Measurements from ENCODE around the gene MYO3A.

Gene MYO3A

DNA sequence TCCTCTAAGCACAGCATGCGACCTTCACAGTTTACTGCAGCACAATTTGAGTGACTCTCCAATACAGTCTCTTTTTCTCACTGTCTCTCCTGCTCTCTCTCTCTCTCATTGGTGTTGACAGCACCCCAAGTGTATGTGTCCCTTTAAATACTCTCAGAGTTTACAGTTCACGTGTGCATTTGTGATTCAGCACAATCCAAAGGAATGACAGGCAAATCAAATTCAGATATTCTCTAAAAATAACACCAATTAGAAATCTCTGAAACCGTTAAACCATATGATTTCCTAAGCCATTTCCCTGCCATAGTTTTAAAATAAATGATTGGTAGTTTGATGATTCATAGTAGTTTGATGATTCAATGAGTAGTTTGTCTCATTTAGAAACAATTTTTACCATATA is 178.5 kb downstream of the MYO3A start:
- Histone ChIP-seq H3K4me1 (ENCODE audit: control insufficient read depth in 2 of 2, insufficient read depth in 2 of 2, low read length in 2 of 2) (no peaks in the 10 kb centered on the region), H3K4me3 (ENCODE audit: low read length in 2 of 2) (no peak overlapping the region), H3K36me3 (ENCODE audit: control insufficient read depth in 2 of 2, insufficient read depth in 2 of 2, low read length in 2 of 2) (no peaks in the 10 kb centered on the region), H3K9me3 (ENCODE audit: control insufficient read depth in 2 of 2, low read length in 2 of 2) (no peaks in the 10 kb centered on the region), H3K27ac (ENCODE audit: low read depth in 2 of 2, low read length in 2 of 2) (no peak overlapping the region), H3K27me3 (ENCODE audit: control insufficient read depth in 2 of 2, insufficient read depth in 2 of 2, low read length in 2 of 2) (no peaks in the 10 kb centered on the region), H3K9ac (ENCODE audit: low read depth in 1 of 2, low read length in 2 of 2) (no peak overlapping the region)

DNA sequence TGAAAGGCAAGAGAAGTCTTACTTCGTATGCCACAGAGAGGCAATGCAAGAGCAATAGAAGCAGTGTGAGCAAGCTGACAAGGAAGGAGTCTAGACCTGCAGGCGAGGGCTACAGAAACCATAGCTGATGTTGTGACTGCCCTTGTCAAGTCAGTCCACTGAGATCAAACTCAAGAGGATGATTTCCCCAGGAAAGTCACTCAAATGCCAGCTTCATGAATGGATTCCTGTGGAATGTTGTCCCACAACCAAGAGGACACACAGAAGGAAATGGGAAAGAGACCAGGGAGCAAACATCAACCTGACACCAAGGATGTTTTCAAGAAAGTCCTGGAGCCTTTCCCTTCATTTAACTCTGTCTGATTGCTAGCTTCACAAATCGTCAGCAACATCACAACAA is 204.6 kb downstream of the MYO3A start:
- Histone ChIP-seq H3K36me3 (ENCODE audit: control insufficient read depth in 2 of 2, insufficient read depth in 2 of 2, low read length in 2 of 2) (no peaks in the 10 kb centered on the region), H3K9ac (ENCODE audit: low read depth in 1 of 2, low read length in 2 of 2) (no peak overlapping the region), H3K9me3 (ENCODE audit: control insufficient read depth in 2 of 2, low read length in 2 of 2) (no peaks in the 10 kb centered on the region), H3K4me1 (ENCODE audit: control insufficient read depth in 2 of 2, insufficient read depth in 2 of 2, low read length in 2 of 2) (no peaks in the 10 kb centered on the region), H3K27ac (ENCODE audit: low read depth in 2 of 2, low read length in 2 of 2) (no peak overlapping the region), H3K27me3 (ENCODE audit: control insufficient read depth in 2 of 2, insufficient read depth in 2 of 2, low read length in 2 of 2) (no peaks in the 10 kb centered on the region), H3K4me3 (ENCODE audit: low read length in 2 of 2) (no peak overlapping the region)

DNA sequence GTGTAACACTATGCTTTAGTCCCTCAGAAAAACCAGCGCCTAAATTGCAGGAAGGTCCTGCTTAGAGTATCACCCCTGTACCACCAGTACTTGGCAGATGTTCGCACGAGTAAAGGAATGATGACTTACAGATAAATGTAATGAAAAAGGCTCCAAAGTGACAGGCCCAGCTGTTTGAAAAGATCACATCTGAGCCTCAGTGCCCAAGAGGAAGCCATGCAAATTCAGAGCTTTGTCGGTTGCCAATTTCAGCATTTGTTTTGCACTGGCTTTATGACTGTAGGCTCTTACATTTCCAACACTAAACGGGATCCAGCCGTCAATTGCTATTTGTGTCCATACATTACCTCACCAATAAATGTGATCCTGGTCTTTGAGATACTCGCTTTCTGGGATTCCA is 222.0 kb downstream of the MYO3A start:
- no peak overlapping the region for H3K27ac ChIP-seq (ENCODE audit: low read depth in 2 of 2, low read length in 2 of 2)
- H3K9me3 ChIP-seq (ENCODE audit: control insufficient read depth in 2 of 2, low read length in 2 of 2), result no peaks in the 10 kb centered on the region
- H3K4me3 ChIP-seq (ENCODE audit: low read length in 2 of 2), result no peak overlapping the region
- H3K9ac ChIP-seq (ENCODE audit: low read depth in 1 of 2, low read length in 2 of 2), result no peak overlapping the region
- no peaks in the 10 kb centered on the region for H3K27me3 ChIP-seq (ENCODE audit: control insufficient read depth in 2 of 2, insufficient read depth in 2 of 2, low read length in 2 of 2)
- H3K4me1 ChIP-seq (ENCODE audit: control insufficient read depth in 2 of 2, insufficient read depth in 2 of 2, low read length in 2 of 2), result no peaks in the 10 kb centered on the region
- no peaks in the 10 kb centered on the region for H3K36me3 ChIP-seq (ENCODE audit: control insufficient read depth in 2 of 2, insufficient read depth in 2 of 2, low read length in 2 of 2)

DNA sequence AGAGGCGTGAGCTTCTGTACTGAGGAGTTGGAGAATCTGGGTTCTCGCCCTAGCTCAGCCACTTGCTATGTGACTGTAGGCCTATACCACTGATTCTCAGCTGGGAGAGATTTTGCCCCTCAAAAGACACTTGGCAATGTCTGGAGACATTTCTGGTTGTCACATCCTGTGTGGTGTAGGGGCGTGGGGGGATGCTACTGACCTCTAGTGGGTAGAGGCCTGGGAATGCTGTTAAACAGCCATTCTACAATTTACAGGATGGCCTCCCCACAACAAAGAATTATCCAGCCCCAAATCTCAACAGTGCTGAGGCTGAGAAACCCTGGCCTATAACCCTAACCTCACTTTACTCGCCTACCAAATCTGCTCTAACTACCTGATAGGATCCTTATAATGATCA is 223.7 kb downstream of the MYO3A start:
- H3K27ac ChIP-seq (ENCODE audit: low read depth in 2 of 2, low read length in 2 of 2), result no peak overlapping the region
- H3K9ac ChIP-seq (ENCODE audit: low read depth in 1 of 2, low read length in 2 of 2), result no peak overlapping the region
- no peak overlapping the region for H3K4me3 ChIP-seq (ENCODE audit: low read length in 2 of 2)
- H3K9me3 ChIP-seq (ENCODE audit: control insufficient read depth in 2 of 2, low read length in 2 of 2), result no peaks in the 10 kb centered on the region
- H3K4me1 ChIP-seq (ENCODE audit: control insufficient read depth in 2 of 2, insufficient read depth in 2 of 2, low read length in 2 of 2), result no peaks in the 10 kb centered on the region
- H3K36me3 ChIP-seq (ENCODE audit: control insufficient read depth in 2 of 2, insufficient read depth in 2 of 2, low read length in 2 of 2), result no peaks in the 10 kb centered on the region
- H3K27me3 ChIP-seq (ENCODE audit: control insufficient read depth in 2 of 2, insufficient read depth in 2 of 2, low read length in 2 of 2), result no peaks in the 10 kb centered on the region

DNA sequence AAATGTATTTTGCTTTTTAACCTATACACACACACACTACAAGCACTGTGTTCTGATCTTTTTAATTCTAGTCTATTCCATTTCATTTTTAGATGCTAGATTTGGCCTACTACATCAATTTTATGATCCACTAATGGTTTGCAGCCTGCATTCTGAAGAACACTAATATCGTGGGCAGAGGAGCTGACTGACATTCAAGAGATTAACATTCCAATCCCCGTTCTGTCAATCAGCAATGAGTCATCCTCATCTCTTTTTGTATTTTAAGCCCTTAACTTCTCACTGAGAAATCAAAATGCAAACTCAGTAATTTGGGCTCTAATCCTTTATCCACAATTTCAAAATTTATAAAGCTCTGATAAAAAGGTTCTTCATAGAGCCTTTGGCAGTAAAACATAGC is 235.4 kb downstream of the MYO3A start:
- no peak overlapping the region for H3K9ac ChIP-seq (ENCODE audit: low read depth in 1 of 2, low read length in 2 of 2)
- H3K4me3 ChIP-seq (ENCODE audit: low read length in 2 of 2), result no peak overlapping the region
- H3K4me1 ChIP-seq (ENCODE audit: control insufficient read depth in 2 of 2, insufficient read depth in 2 of 2, low read length in 2 of 2), result no peaks in the 10 kb centered on the region
- no peaks in the 10 kb centered on the region for H3K9me3 ChIP-seq (ENCODE audit: control insufficient read depth in 2 of 2, low read length in 2 of 2)
- no peaks in the 10 kb centered on the region for H3K27me3 ChIP-seq (ENCODE audit: control insufficient read depth in 2 of 2, insufficient read depth in 2 of 2, low read length in 2 of 2)
- no peaks in the 10 kb centered on the region for H3K36me3 ChIP-seq (ENCODE audit: control insufficient read depth in 2 of 2, insufficient read depth in 2 of 2, low read length in 2 of 2)
- H3K27ac ChIP-seq (ENCODE audit: low read depth in 2 of 2, low read length in 2 of 2), result no peak overlapping the region

DNA sequence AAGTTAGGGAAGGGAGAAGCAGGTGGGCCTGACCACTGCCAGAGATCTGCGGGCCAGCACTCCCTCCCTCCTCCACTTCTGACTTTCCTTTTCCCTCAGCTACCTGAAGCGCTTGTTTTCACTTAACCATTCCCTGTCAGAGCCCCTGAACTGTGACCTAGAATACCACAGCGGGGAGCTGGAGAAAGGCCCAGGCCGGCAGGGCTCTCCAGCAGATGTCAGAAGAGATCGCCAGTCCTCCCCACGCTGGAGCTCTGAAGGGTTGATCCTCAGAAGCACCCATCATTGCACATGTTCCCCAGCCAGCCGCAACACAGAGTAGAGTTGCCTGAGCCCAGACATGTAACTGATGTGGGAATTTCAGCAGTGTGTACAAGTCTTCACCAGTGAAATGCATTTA is 238.1 kb downstream of the MYO3A start:
- H3K27ac ChIP-seq (ENCODE audit: low read depth in 2 of 2, low read length in 2 of 2), result no peak overlapping the region
- H3K9me3 ChIP-seq (ENCODE audit: control insufficient read depth in 2 of 2, low read length in 2 of 2), result no peaks in the 10 kb centered on the region
- no peaks in the 10 kb centered on the region for H3K27me3 ChIP-seq (ENCODE audit: control insufficient read depth in 2 of 2, insufficient read depth in 2 of 2, low read length in 2 of 2)
- no peaks in the 10 kb centered on the region for H3K4me1 ChIP-seq (ENCODE audit: control insufficient read depth in 2 of 2, insufficient read depth in 2 of 2, low read length in 2 of 2)
- no peaks in the 10 kb centered on the region for H3K36me3 ChIP-seq (ENCODE audit: control insufficient read depth in 2 of 2, insufficient read depth in 2 of 2, low read length in 2 of 2)
- H3K9ac ChIP-seq (ENCODE audit: low read depth in 1 of 2, low read length in 2 of 2), result no peak overlapping the region
- no peak overlapping the region for H3K4me3 ChIP-seq (ENCODE audit: low read length in 2 of 2)

DNA sequence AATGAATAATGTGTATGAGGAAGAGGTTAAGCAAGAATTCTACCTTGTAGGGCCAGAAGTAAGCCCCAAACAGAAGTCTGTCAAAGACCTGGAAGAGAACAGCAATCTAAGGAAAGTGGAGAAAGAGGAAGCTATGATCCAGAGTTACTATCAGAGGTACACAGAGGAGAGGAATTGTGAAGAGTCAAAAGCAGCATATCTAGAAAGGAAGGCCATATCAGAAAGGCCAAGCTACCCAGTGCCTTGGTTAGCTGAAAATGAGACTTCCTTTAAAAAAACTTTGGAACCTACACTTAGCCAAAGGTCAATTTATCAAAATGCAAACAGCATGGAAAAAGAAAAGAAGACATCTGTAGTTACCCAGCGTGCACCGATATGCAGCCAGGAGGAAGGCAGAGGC is 239.8 kb downstream of the MYO3A start:
- Histone ChIP-seq H3K36me3 (ENCODE audit: control insufficient read depth in 2 of 2, insufficient read depth in 2 of 2, low read length in 2 of 2) (no peaks in the 10 kb centered on the region), H3K27ac (ENCODE audit: low read depth in 2 of 2, low read length in 2 of 2) (no peak overlapping the region), H3K9ac (ENCODE audit: low read depth in 1 of 2, low read length in 2 of 2) (no peak overlapping the region), H3K4me1 (ENCODE audit: control insufficient read depth in 2 of 2, insufficient read depth in 2 of 2, low read length in 2 of 2) (no peaks in the 10 kb centered on the region), H3K4me3 (ENCODE audit: low read length in 2 of 2) (no peak overlapping the region), H3K9me3 (ENCODE audit: control insufficient read depth in 2 of 2, low read length in 2 of 2) (no peaks in the 10 kb centered on the region), H3K27me3 (ENCODE audit: control insufficient read depth in 2 of 2, insufficient read depth in 2 of 2, low read length in 2 of 2) (no peaks in the 10 kb centered on the region)

DNA sequence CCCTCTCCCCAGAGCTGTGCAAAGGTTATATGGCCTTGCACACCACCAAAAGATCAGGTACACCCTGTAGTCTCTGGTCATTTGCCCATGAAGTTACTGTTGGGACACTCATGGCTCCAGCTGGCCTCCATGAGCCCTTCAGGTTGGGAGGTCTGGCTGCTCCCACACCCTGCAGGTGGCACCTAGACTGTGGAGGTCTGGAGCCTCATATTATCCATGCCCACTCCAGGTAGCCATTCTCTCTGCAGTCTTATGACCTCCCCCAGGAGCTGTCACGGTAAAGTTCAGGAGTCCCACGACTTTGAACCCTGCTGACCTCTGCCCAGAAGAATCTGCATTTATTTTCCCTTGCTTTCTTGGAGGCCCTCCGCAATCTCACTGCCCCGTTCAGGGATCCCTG is 243.3 kb downstream of the MYO3A start:
- Histone ChIP-seq H3K4me3 (ENCODE audit: low read length in 2 of 2) (no peak overlapping the region), H3K27me3 (ENCODE audit: control insufficient read depth in 2 of 2, insufficient read depth in 2 of 2, low read length in 2 of 2) (no peaks in the 10 kb centered on the region), H3K9me3 (ENCODE audit: control insufficient read depth in 2 of 2, low read length in 2 of 2) (no peaks in the 10 kb centered on the region), H3K9ac (ENCODE audit: low read depth in 1 of 2, low read length in 2 of 2) (no peak overlapping the region), H3K36me3 (ENCODE audit: control insufficient read depth in 2 of 2, insufficient read depth in 2 of 2, low read length in 2 of 2) (no peaks in the 10 kb centered on the region), H3K27ac (ENCODE audit: low read depth in 2 of 2, low read length in 2 of 2) (no peak overlapping the region), H3K4me1 (ENCODE audit: control insufficient read depth in 2 of 2, insufficient read depth in 2 of 2, low read length in 2 of 2) (no peaks in the 10 kb centered on the region)

DNA sequence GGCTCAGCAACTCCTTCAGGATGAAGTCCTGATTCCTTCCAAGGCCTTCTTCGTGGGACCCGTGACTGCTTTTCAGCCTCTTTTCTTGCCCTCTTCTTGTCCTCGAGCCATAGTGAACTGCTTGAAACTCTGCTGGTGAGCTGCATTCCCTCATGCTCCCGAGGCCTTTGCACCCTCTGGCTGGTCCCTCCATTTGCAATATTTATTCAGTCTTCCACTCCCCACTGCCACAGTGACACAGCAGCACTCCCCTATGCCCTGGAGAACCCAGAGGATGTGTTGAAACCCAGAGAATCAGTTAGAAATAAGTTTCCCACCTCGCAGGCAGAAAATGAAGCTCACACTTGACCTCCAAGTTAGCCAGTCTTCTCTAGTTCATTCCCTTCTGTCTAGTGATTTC is 260.2 kb downstream of the MYO3A start:
- H3K9me3 ChIP-seq (ENCODE audit: control insufficient read depth in 2 of 2, low read length in 2 of 2), result no peaks in the 10 kb centered on the region
- H3K9ac ChIP-seq (ENCODE audit: low read depth in 1 of 2, low read length in 2 of 2), result no peak overlapping the region
- H3K4me3 ChIP-seq (ENCODE audit: low read length in 2 of 2), result no peak overlapping the region
- no peak overlapping the region for H3K27ac ChIP-seq (ENCODE audit: low read depth in 2 of 2, low read length in 2 of 2)
- no peaks in the 10 kb centered on the region for H3K27me3 ChIP-seq (ENCODE audit: control insufficient read depth in 2 of 2, insufficient read depth in 2 of 2, low read length in 2 of 2)
- no peaks in the 10 kb centered on the region for H3K36me3 ChIP-seq (ENCODE audit: control insufficient read depth in 2 of 2, insufficient read depth in 2 of 2, low read length in 2 of 2)
- no peaks in the 10 kb centered on the region for H3K4me1 ChIP-seq (ENCODE audit: control insufficient read depth in 2 of 2, insufficient read depth in 2 of 2, low read length in 2 of 2)

DNA sequence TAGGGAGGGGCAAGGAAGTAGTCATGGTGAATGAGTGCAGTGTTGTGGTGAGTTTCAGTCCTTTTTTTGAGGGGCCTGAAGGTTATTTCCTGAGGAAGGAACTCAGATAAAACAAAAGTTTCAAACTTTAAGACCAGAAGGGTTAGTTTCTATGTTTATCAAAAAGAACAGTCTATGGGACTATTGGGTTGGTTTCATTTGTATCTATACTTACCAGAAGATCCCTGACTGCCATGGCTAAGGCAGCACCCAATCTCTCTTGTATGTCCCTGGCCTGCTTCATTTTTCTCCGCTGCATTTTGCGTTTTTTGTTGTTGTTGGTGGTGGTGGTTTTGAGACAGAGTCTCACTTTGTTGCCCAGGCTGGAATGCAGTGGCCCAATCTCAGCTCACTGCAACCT is 263.2 kb downstream of the MYO3A start:
- Histone ChIP-seq H3K27me3 (ENCODE audit: control insufficient read depth in 2 of 2, insufficient read depth in 2 of 2, low read length in 2 of 2) (no peaks in the 10 kb centered on the region), H3K4me3 (ENCODE audit: low read length in 2 of 2) (no peak overlapping the region), H3K9me3 (ENCODE audit: control insufficient read depth in 2 of 2, low read length in 2 of 2) (no peaks in the 10 kb centered on the region), H3K9ac (ENCODE audit: low read depth in 1 of 2, low read length in 2 of 2) (no peak overlapping the region), H3K4me1 (ENCODE audit: control insufficient read depth in 2 of 2, insufficient read depth in 2 of 2, low read length in 2 of 2) (no peaks in the 10 kb centered on the region), H3K27ac (ENCODE audit: low read depth in 2 of 2, low read length in 2 of 2) (no peak overlapping the region), H3K36me3 (ENCODE audit: control insufficient read depth in 2 of 2, insufficient read depth in 2 of 2, low read length in 2 of 2) (no peaks in the 10 kb centered on the region)

DNA sequence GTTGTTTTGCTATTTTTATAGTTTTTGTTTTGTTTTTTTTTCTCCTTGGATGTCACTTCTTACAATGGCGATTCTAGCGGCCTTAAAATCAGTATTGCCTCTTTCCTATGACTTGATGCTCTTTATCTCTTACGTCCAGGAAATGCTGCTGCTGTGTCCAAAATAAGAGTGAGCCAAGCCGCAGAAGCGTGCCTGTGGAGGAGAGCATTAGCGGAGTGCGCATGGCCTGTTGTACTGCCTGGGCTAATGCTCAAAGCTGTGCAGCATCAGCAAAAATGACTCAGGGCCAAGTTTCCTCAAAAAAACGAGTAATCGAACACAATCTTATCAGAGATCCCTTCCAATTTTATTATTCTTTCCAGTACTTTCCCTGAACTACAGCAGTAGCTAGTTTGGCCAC is 264.1 kb downstream of the MYO3A start:
- no peak overlapping the region for H3K27ac ChIP-seq (ENCODE audit: low read depth in 2 of 2, low read length in 2 of 2)
- H3K27me3 ChIP-seq (ENCODE audit: control insufficient read depth in 2 of 2, insufficient read depth in 2 of 2, low read length in 2 of 2), result no peaks in the 10 kb centered on the region
- H3K4me3 ChIP-seq (ENCODE audit: low read length in 2 of 2), result no peak overlapping the region
- H3K9ac ChIP-seq (ENCODE audit: low read depth in 1 of 2, low read length in 2 of 2), result no peak overlapping the region
- H3K36me3 ChIP-seq (ENCODE audit: control insufficient read depth in 2 of 2, insufficient read depth in 2 of 2, low read length in 2 of 2), result no peaks in the 10 kb centered on the region
- no peaks in the 10 kb centered on the region for H3K4me1 ChIP-seq (ENCODE audit: control insufficient read depth in 2 of 2, insufficient read depth in 2 of 2, low read length in 2 of 2)
- no peaks in the 10 kb centered on the region for H3K9me3 ChIP-seq (ENCODE audit: control insufficient read depth in 2 of 2, low read length in 2 of 2)
